ENCODE measurements around the gene LAPTM5. TPM values are rescaled to one million over a fixed set of nuclear protein-coding genes. Genes with fewer than 3 reads are reported as not detected.

LAPTM5 gene
- total RNA-seq, 1 donor from 2014 or later, result 0.56 TPM

DNA sequence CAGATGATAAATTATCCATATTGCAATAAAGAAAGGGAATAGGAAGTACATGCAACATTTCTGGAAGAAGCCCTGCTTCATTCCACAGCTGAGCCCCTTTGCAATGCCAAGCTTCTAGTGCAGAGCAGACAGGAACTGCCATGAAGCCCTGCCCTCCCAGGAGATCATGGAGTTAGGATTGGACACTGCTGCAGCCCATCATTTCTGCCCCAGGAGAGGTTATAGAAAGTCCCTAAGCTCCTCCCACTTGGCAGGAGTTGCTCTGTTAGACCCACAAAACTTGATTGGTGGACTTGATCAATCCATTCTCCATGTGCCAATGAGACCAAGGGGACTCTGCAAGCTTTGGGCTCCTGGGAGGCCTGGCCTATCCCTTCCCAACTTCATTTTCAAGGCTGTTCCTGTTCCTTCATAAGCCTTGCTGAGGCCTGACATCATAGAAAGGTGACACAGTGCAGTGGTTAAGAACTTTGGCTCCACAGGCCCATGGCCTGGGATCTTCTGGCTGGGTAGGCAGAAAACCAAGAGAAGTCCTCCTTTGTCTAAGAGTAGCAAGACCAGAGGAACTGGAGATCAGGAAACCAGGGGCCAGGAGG is 1.3 kb upstream of the LAPTM5 start:
- TF ChIP-seq, protein P1, sequence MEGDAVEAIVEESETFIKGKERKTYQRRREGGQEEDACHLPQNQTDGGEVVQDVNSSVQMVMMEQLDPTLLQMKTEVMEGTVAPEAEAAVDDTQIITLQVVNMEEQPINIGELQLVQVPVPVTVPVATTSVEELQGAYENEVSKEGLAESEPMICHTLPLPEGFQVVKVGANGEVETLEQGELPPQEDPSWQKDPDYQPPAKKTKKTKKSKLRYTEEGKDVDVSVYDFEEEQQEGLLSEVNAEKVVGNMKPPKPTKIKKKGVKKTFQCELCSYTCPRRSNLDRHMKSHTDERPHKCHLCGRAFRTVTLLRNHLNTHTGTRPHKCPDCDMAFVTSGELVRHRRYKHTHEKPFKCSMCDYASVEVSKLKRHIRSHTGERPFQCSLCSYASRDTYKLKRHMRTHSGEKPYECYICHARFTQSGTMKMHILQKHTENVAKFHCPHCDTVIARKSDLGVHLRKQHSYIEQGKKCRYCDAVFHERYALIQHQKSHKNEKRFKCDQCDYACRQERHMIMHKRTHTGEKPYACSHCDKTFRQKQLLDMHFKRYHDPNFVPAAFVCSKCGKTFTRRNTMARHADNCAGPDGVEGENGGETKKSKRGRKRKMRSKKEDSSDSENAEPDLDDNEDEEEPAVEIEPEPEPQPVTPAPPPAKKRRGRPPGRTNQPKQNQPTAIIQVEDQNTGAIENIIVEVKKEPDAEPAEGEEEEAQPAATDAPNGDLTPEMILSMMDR (IDR thresholded peaks at IDR 0.05; ENCODE audit: partially characterized antibody, unreplicated experiment), result no peak
- Mint-ChIP-seq H3K36me3 (ENCODE audit: unreplicated experiment) (no peaks in the 10 kb centered on the region), H3K27ac (ENCODE audit: unreplicated experiment) (no peak overlapping the region), H3K9me3 (ENCODE audit: unreplicated experiment) (peaks cover 1% of the 10 kb centered on the region), H3K27me3 (ENCODE audit: unreplicated experiment) (peaks cover 7% of the 10 kb centered on the region), H3K4me1 (ENCODE audit: low read depth, unreplicated experiment) (peaks cover 32% of the 10 kb centered on the region), H3K4me3 (ENCODE audit: unreplicated experiment) (no peak overlapping the region)
- DNase-seq, result no peak

DNA sequence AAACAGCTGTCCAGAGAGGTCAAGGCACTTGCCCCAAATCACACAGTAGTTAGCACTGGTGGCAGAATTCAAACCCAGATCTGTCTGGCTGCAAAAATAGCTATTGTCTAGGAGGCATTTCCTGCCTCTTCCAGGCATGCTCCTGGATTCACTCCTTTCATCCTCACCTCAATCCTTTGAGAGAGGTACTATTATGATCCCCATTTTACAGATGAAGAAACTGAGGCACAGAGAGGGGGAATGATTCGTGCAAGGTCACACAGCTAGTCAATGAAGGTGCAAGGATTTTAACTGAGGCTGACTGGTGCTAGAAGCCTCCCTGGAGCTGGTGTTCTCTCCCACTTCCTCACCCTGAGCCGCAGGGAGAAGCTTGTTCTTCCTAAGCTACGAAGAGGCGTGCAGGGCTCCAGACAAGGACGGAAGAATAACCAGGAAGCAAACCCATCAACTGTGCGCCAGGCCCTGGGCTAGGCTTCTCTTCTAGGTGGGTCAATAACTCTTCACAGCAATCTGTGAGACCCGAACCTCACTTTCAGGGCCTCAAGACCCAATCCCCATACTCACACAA is 631 bp upstream of the LAPTM5 start:
- no peak overlapping the region for H3K27ac Mint-ChIP-seq (ENCODE audit: unreplicated experiment)
- H3K4me1 Mint-ChIP-seq (ENCODE audit: low read depth, unreplicated experiment), result peaks cover 32% of the 10 kb centered on the region

DNA sequence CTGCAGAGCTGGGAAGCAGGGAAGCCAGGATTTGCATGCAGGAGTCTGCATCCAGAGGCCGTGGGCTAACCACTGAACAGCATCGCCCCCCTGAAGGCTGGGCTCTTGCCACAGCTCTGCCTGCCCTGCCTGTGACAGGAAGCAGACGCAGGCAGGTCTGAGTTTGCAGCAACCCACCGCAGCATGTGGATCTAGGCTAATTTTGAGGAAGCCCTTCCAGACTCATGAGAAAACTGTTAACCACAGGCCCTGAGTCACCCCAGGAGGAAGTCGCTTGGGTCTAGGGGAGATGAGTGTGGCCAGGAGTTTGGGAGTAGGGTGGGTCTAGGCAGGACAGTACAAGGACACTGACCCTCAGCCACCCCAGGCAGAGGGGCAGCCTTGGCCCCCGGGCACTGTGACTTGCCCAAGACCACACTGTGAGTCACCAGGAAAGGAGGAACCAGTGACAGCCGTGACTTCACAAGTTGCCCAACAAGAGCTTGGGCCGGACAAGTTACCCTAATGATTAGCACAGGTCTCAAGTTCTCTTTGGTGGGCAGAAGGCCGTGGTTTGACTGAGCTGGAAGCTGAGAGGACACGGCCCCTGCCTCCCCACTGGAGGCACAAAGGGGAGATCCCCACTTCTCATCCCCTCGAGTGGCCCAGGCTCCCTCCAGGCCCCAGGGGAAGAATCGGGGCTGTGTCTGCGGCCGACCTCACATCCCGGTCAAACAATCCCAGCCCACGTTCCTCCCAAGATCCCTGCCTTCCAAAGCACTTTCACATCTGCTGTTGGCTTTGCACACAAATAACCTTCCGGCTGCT is 826 bp downstream of the LAPTM5 start:
- Mint-ChIP-seq H3K9me3 (ENCODE audit: unreplicated experiment) (peaks cover 1% of the 10 kb centered on the region), H3K4me3 (ENCODE audit: unreplicated experiment) (no peak overlapping the region), H3K27ac (ENCODE audit: unreplicated experiment) (peak overlapping the region; percentile 6), H3K27me3 (ENCODE audit: unreplicated experiment) (peaks cover 7% of the 10 kb centered on the region), H3K36me3 (ENCODE audit: unreplicated experiment) (no peaks in the 10 kb centered on the region), H3K4me1 (ENCODE audit: low read depth, unreplicated experiment) (peaks cover 28% of the 10 kb centered on the region)
- TF ChIP-seq, protein P1 (IDR thresholded peaks at IDR 0.05; ENCODE audit: partially characterized antibody, unreplicated experiment), result no peak
- no peak for DNase-seq

More for the DNA sequence above, 631 bp upstream of the LAPTM5 start:
- Mint-ChIP-seq H3K36me3 (ENCODE audit: unreplicated experiment) (no peaks in the 10 kb centered on the region), H3K4me3 (ENCODE audit: unreplicated experiment) (no peak overlapping the region), H3K27me3 (ENCODE audit: unreplicated experiment) (peaks cover 7% of the 10 kb centered on the region), H3K9me3 (ENCODE audit: unreplicated experiment) (peaks cover 1% of the 10 kb centered on the region)
- DNase-seq, result no peak
- TF ChIP-seq, protein P1 (IDR thresholded peaks at IDR 0.05; ENCODE audit: partially characterized antibody, unreplicated experiment), result no peak

DNA sequence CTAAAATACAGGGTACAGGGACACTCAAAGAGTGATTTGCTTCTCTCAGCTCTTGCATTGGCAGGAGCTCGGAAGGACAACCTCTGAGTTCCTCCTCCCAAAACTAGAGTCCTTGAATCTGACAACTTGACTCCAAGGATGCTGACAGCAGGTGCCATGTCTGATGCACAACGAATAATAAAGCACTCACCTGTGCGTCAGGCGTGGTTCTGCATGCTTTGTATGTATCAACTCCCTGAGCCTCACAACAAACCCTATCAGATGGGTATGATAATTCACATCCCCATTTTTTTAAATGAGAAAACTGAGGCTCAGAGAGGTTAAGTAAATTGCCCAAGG is 1.4 kb downstream of the LAPTM5 start:
- Mint-ChIP-seq H3K4me3 (ENCODE audit: unreplicated experiment) (no peak overlapping the region), H3K27ac (ENCODE audit: unreplicated experiment) (no peak overlapping the region), H3K36me3 (ENCODE audit: unreplicated experiment) (no peaks in the 10 kb centered on the region), H3K4me1 (ENCODE audit: low read depth, unreplicated experiment) (peaks cover 23% of the 10 kb centered on the region), H3K27me3 (ENCODE audit: unreplicated experiment) (peaks cover 7% of the 10 kb centered on the region), H3K9me3 (ENCODE audit: unreplicated experiment) (peaks cover 1% of the 10 kb centered on the region)
- DNase-seq, result no peak
- TF ChIP-seq, protein P1 (IDR thresholded peaks at IDR 0.05; ENCODE audit: partially characterized antibody, unreplicated experiment), result no peak

- Mint-ChIP-seq H3K9me3 (ENCODE audit: unreplicated experiment) (peaks cover 1% of the 10 kb centered on the region), H3K4me1 (ENCODE audit: low read depth, unreplicated experiment) (peaks cover 18% of the 10 kb centered on the region), H3K27me3 (ENCODE audit: unreplicated experiment) (peaks cover 7% of the 10 kb centered on the region), H3K36me3 (ENCODE audit: unreplicated experiment) (no peaks in the 10 kb centered on the region), H3K27ac (ENCODE audit: unreplicated experiment) (no peak overlapping the region), H3K4me3 (ENCODE audit: unreplicated experiment) (peak overlapping the region; percentile 6)
- no peak for DNase-seq
- TF ChIP-seq, protein P1 (IDR thresholded peaks at IDR 0.05; ENCODE audit: partially characterized antibody, unreplicated experiment), result no peak
Measured at GRCh38 chr1:30755746-30756145, 1.8 kb downstream of the LAPTM5 start.
